ENCODE measurements around the gene CNTN4.

Gene CNTN4

GRCh38 chr3:2153053-2153452 lies 54.4 kb downstream of the CNTN4 start:
- DNase-seq (ENCODE audit: low read depth): no peak

- no peak for DNase-seq (ENCODE audit: low read depth)
These were observed 54.9 kb downstream of the CNTN4 start for GRCh38 chr3:2153547-2153946.

GRCh38 chr3:2154621-2155020 lies 56.0 kb downstream of the CNTN4 start:
- no peak for DNase-seq (ENCODE audit: low read depth)

- DNase-seq (ENCODE audit: low read depth): peak; percentile 1
These were observed 57.7 kb downstream of the CNTN4 start for GRCh38 chr3:2156244-2156847.

GRCh38 chr3:2158828-2159227 lies 60.2 kb downstream of the CNTN4 start:
- DNase-seq (ENCODE audit: low read depth): no peak

GRCh38 chr3:2166552-2166951 lies 67.9 kb downstream of the CNTN4 start:
- no peak for DNase-seq (ENCODE audit: low read depth)

- no peak for DNase-seq (ENCODE audit: low read depth)
These were observed 74.0 kb downstream of the CNTN4 start for GRCh38 chr3:2172561-2173171.

- no peak for DNase-seq (ENCODE audit: low read depth)
These were observed 82.0 kb downstream of the CNTN4 start for GRCh38 chr3:2180634-2181033.

GRCh38 chr3:2198776-2199279 lies 100.2 kb downstream of the CNTN4 start:
- no peak for DNase-seq (ENCODE audit: low read depth)

GRCh38 chr3:2204054-2204453 lies 105.4 kb downstream of the CNTN4 start:
- no peak for DNase-seq (ENCODE audit: low read depth)

GRCh38 chr3:2205692-2206091 lies 107.0 kb downstream of the CNTN4 start:
- DNase-seq (ENCODE audit: low read depth): no peak

- DNase-seq (ENCODE audit: low read depth): no peak
These were observed 107.9 kb downstream of the CNTN4 start for GRCh38 chr3:2206536-2206935.

GRCh38 chr3:2211568-2211967 lies 112.9 kb downstream of the CNTN4 start:
- no peak for DNase-seq (ENCODE audit: low read depth)

GRCh38 chr3:2212206-2212605 lies 113.5 kb downstream of the CNTN4 start:
- no peak for DNase-seq (ENCODE audit: low read depth)

GRCh38 chr3:2218375-2218774 lies 119.7 kb downstream of the CNTN4 start:
- DNase-seq (ENCODE audit: low read depth): no peak

GRCh38 chr3:2218816-2219215 lies 120.2 kb downstream of the CNTN4 start:
- DNase-seq (ENCODE audit: low read depth): no peak

- no peak for DNase-seq (ENCODE audit: low read depth)
These were observed 137.5 kb downstream of the CNTN4 start for GRCh38 chr3:2236203-2236602.

- no peak for DNase-seq (ENCODE audit: low read depth)
These were observed 145.5 kb downstream of the CNTN4 start for GRCh38 chr3:2244137-2244536.

- no peak for DNase-seq (ENCODE audit: low read depth)
These were observed 148.4 kb downstream of the CNTN4 start for GRCh38 chr3:2246873-2247648.

- DNase-seq (ENCODE audit: low read depth): no peak
These were observed 149.2 kb downstream of the CNTN4 start for GRCh38 chr3:2247831-2248230.

- DNase-seq (ENCODE audit: low read depth): no peak
These were observed 152.1 kb downstream of the CNTN4 start for GRCh38 chr3:2250783-2251182.

GRCh38 chr3:2261747-2262146 lies 163.1 kb downstream of the CNTN4 start:
- no peak for DNase-seq (ENCODE audit: low read depth)

- DNase-seq (ENCODE audit: low read depth): no peak
These were observed 163.5 kb downstream of the CNTN4 start for GRCh38 chr3:2262204-2262603.

Data from activated T-cell treated with anti-CD3 and anti-CD28 coated beads for 48 hours (primary cell).